ENCODE data around the gene CELF4.
"Not testable (repeated sequence)": the region's sequence is repeated elsewhere in the genome, so short reads cannot be mapped to it uniquely, and the experiment has no call there.

Gene CELF4

GRCh38 chr18:37383846-37384595, 181.6 kb downstream of the CELF4 start:
- no peak for DNase-seq

GRCh38 chr18:37383036-37383785, 182.4 kb downstream of the CELF4 start:
- DNase-seq: no peak

- no peak for DNase-seq
These were observed 184.0 kb downstream of the CELF4 start for GRCh38 chr18:37381554-37381953.

GRCh38 chr18:37380546-37381110, 185.0 kb downstream of the CELF4 start:
- DNase-seq: no peak

- no peak for DNase-seq
These were observed 187.1 kb downstream of the CELF4 start for GRCh38 chr18:37378336-37379010.

- no peak for DNase-seq
These were observed 190.4 kb downstream of the CELF4 start for GRCh38 chr18:37375181-37375580.

- no peak for DNase-seq
These were observed 197.3 kb downstream of the CELF4 start for GRCh38 chr18:37368110-37368954.

- no peak for DNase-seq
These were observed 201.4 kb downstream of the CELF4 start for GRCh38 chr18:37364237-37364636.

DNA sequence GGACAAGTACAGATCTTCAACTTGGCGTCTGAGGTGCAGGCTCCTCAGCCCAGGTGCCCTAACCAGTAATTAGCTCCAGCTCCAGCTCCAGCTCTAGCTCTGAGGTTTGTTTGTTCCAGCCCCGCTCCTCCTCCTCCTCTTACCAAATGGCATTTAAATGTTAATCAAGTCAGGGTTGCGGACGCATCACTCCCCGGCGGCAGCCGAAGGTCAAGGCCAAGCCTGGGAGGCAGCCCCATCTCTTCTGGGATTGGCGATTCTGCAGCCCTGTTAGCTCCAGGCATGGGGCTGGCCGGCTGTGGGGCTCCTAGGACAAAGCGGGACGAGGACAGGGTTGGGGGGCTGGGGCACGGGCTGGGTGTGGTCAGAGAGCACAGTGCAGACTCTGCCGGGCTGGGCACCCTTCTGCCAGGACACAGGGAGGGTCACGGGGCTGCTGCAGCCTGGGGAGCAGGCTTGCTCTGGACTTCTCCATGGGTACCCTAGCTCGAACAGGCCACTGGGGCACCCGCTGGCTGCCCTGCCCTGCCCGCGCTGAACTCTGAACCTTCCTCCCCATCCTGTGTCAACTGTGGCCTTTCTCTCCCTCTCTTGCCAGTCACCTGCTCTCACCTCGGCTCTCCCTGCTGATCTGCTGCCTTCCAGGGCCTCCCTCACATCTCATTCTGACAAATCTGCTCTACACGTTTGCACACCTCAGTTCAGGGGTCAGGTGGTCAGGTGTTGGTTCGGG, 203.3 kb downstream of the CELF4 start:
- DNase-seq: no peak

DNA sequence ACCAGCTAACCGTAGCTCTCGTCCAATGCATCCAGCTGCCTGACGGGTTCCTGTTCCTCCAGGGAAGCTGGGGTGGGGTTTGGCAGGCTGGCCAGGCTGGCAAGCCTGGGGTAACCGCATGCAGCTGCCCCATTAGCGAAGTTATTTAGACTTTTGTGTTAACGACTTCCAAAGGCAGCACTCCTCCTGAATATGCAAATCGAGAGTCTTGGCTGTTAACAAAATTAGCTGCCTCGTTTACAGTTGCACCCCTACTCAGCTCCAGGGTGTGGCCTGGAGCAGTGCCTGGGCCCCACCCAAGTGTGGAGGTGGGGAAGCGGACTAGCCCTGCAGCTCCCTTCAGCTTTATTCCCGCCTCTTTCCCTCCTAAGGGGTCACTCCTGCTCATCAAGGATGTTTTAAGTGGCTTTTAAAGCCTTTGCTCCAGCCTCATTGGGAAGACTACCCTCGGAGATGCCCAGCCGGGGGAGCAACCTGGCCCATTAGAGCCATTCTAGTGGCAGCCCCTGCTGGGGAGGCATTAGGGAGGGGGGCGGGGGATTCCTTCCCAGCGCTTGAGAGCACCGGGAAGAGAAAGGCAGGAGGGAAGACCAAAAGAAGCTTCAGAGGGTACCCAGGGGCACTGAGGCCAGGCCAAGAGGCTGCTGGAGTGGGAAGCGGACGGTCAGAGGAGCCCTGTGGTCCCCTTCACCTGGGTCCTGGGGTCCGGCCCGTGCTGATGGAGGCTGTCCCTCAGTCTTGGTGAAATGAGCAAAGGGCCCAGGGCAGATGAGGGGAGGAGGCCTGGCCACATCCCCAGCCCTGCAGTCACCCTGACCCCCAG, 204.1 kb downstream of the CELF4 start:
- no peak for DNase-seq

- not testable (repeated sequence) for DNase-seq
These were observed 207.5 kb downstream of the CELF4 start for GRCh38 chr18:37358061-37358460.

DNA sequence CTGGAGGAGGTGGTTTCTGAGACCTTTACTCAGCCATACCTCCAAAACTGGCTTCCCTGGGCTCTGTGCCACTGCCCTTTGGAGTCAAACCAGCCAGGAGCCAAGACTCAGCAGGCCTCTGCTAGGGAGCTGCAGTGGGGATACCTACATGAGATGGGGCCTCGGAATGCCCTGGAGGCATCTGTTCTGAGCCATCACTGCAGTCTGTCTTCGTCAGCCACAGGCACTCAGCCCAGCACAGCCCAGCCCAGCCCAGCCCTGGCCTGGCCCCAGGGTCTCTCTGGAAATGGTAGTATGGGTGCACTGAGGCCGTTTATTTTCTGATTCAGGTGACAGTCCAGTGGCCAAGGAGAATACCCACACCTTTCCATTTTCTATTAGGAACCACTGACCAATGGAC, 209.8 kb downstream of the CELF4 start:
- DNase-seq: no peak

DNA sequence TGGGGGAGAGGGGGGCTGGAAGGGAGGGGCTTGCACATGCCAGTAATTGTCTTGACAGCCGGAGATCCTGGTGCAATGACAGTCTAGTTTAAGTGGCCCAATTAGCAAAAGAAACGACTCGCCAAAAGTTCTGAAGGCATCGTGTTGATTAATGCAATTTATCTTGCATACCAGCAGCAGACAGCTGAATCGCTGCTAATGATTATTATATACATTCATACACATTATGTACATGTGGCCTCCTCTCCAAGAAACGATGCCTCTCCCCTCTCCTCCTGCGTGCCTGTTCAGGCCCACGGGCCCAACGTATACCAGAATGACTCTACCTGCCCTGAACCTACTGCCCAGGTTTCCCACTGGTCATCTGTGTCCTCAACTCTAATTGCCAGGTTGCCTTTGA, 214.5 kb downstream of the CELF4 start:
- DNase-seq: no peak

DNA sequence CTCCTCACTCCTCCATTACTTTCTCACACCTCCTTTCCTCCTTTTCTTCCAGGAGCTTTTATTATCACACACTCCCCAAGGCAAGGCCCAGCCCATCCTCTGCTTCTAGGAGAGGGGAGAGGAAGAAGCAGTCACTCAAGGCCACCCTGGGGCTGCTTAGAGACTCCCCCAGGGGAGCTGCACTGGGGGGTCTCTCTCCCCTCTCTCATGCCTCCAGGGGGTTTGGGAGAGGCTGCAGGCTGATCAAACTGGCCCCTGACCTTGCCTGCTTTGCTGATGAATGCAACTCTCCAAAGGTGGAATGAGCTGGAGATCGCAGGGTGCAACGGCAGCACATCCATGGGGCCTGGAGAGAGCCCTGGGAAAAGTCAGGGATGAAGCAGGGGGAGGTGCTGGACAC, 216.9 kb downstream of the CELF4 start:
- no peak for DNase-seq

- DNase-seq: no peak
These were observed 219.6 kb downstream of the CELF4 start for GRCh38 chr18:37346048-37346447.

- DNase-seq: no peak
These were observed 222.1 kb downstream of the CELF4 start for GRCh38 chr18:37343542-37343851.

DNA sequence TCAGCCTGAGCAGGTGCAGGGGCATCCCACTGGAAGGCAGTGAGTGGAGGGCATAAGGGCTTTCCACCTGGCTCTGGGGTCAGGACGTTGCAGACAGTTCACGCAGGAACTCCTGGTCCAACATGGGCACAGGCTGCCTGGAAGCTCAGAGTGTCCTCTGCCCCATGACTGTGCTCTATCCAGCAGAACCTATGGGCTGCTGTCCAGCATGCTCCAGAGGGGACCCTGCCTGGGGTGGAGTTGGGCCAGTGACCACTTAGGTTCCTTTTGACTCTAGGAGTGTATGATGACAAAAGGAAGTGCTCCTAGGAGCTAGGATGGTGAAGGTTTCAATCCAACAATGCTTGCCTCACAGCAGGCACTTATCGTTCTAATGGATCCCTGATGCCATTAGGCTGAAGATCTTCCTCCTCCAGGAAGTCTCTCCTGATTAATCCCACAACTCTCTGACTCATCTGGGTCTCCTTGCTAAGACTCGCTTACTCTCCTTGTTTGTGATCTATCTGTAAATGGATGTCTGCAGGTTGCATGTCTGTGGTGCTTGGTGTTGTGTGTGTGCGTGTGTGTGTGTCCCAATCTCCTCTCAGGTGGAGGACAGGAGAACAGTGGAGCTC, 224.0 kb downstream of the CELF4 start:
- DNase-seq: no peak

GRCh38 chr18:37341016-37341415, 224.6 kb downstream of the CELF4 start:
- DNase-seq: no peak

DNA sequence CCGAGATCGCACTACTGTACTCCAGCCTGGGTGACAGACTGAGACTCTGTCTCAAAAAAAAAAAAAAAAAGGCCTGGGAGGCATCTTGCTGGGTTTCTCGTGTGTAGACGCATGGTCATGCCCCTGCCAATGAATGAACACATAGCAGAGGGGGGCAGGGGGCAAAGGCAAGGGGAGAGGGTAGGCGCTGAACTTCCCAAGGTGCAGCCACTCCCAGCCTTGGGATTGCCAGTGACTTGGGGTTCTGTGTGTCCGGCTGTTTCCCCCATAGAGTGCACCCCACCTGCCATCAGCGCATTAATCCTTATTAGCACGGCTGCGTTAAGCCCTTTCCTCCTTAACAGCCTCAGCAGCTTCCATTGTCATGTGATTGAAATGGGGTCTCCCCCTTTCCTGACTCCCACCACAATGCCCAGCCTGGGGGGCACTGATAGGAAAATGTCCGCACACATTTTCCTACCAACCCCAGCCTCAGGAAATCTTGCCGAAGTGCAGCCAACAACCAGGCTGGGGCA, 225.8 kb downstream of the CELF4 start:
- no peak for DNase-seq

DNA sequence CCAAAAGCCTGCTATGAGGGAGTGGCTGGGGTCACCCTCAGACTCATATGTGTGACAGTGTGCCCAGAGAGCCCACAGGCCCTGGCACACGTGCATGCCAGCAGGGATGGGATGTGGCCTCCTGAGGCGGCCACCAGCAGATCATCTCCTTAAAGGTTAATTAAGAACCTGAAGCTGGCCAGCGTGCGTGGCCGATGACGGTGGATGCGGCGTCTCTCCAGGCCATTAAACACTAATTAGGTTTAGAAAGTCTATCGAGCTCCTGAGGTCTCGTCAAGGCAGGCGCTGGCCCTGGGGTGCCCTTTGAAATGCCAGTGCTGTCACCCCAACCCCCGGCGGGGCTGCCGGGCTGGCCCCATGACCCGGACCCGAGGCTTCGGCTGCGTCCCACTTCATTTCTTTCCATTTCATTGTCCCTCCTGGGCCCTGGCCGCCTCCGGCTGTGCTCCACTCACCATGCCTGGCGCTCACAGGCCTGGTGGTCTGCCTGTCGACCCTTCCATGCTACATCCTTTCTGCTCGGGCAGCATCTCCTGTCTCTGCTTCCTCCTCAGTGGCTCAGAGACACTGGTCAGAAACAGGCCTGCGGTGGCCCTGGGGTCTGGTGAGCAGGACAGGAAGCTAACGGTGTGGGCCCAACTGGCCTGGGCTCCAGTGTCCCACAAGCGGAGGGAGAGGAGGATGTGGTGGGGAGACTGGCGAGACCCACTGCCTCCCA, 228.9 kb downstream of the CELF4 start:
- no peak for DNase-seq

Data from kidney glomerular epithelial cell (primary cell).